Psoas muscle (tissue), 8 donors: ENCODE results near the gene NFATC2. TPM values are rescaled to one million over a fixed set of nuclear protein-coding genes. Genes with fewer than 3 reads are reported as not detected.

ENCODE experiments used
- ATAC-seq, 4 donors: fragments of 200-7000 bp; cut with Tn5 transposase; one replicate each; pipeline ENCODE4 v1.9.1; 2020; ENCODE audit warnings: moderate library complexity in 3 of 4, mild to moderate bottlenecking in 2 of 4
- DNase-seq, 2 donors: peaks; one replicate each; pipeline ENCODE4 v3.0.0-alpha.2; 2020
- H3K27ac ChIP-seq: fragments of 200-600 bp; one replicate; pipeline ENCODE4 v1.8.0; 2022
- H3K27me3 ChIP-seq, 3 donors: fragments of 200-600 bp in 1 of 3; one replicate each; pipeline versions ENCODE4 v1.6.1 to v1.8.0; 2013 to 2022; ENCODE audit warnings: low read length in 2 of 3, mild to moderate bottlenecking in 2 of 3, moderate library complexity in 1 of 3; ENCODE audit not compliant: insufficient read depth in 3 of 3
- H3K36me3 ChIP-seq, 2 donors: fragments of 200-600 bp in 1 of 2; one replicate each; pipeline versions ENCODE4 v1.6.1 to v1.8.0; 2013 to 2022; ENCODE audit warnings: low read depth in 1 of 2, mild to moderate bottlenecking in 1 of 2, moderate library complexity in 1 of 2; ENCODE audit not compliant: insufficient read depth in 1 of 2
- H3K4me1 ChIP-seq: fragments of 200-600 bp; one replicate; pipeline ENCODE4 v1.8.0; 2022
- H3K4me3 ChIP-seq: fragments of 200-600 bp; one replicate; pipeline ENCODE4 v1.8.0; 2022; ENCODE audit warnings: mild to moderate bottlenecking
- H3K9me3 ChIP-seq: fragments of 200-600 bp; one replicate; pipeline ENCODE4 v1.8.0; 2022
- CTCF ChIP-seq: fragments of 200-600 bp; IDR thresholded peaks from one replicate; pipeline ENCODE4 v1.8.0; 2022; ENCODE audit warnings: antibody characterized with exemption
- whole genome bisulfite sequencing, 3 donors: extraction: QIAGEN DNeasy Blood & Tissue Kit; methylation state at CpG; one replicate each; pipeline versions ENCODE4 v1.1.6 to v1.1.7; 2013; 5-methylcytosine and 5-hydroxymethylcytosine counted together
- intact Hi-C, 2 donors: fragments of 100-400 bp; cut with DNase I; formaldehyde crosslinking; loops; one replicate each; pipeline versions ENCODE4 v1.11.0 to v1.14.2; 2022
- polyA plus RNA-seq, 3 donors: library from polyadenylated mRNA; stranded (reverse); fragments of 200-250 nt; gene quantifications; one replicate each; pipeline ENCODE4 v1.2.3, GENCODE V29; 2013
- total RNA-seq, 4 donors: library from RNA; stranded (reverse); fragmentation: NEBNext Ultra II Directional in 2 of 4; extraction: Animal tissue kit (Norgen Biotek cat#: 25700) in 2 of 4; gene quantifications; one replicate each; pipeline versions ENCODE4 v1.2.1 to v1.2.4, GENCODE V29; 2021 to 2023
- donor health status: healthy with polysubstance abuse.
- donor health status: DM: no; HTN: no; CAD: no; lungs with moderate emphysema.
- donor health status: Bipolar disorder and iron deficiency.
- donor health status: healthy.
- donor health status: DM: yes; HTN: yes; CAD: no.
- donor health status: DM: no; HTN: no; CAD: no.
- donor health status: DM: no; HTN: no; CAD: no.
- donor health status: DM: yes; HTN: yes; CAD: no.

Gene NFATC2
- total and polyA plus RNA-seq, 7 donors, result 0.18 to 3.1 (median 0.64) TPM

- WGBS, 3 donors, result 98 to 99% (median 98%) methylated on average over 4 of the region's 4 CpGs
- Histone ChIP-seq H3K27ac (no peak overlapping the region), H3K4me3 (no peak overlapping the region)
Measured at GRCh38 chr20:51422514-51423289, 119.8 kb downstream of the NFATC2 start.

GRCh38 chr20:51420805-51421204 is 121.7 kb downstream of the NFATC2 start:
- DNase-seq, result no peak
- H3K4me3 ChIP-seq, result no peak overlapping the region
- no peaks in the 10 kb centered on the region for H3K36me3 ChIP-seq
- no peaks in the 10 kb centered on the region for H3K4me1 ChIP-seq
- no peaks in the 10 kb centered on the region for H3K9me3 ChIP-seq
- ATAC-seq, result no peak
- no peak for TF ChIP-seq CTCF
- no peak overlapping the region for H3K27ac ChIP-seq
- H3K27me3 ChIP-seq, result no peaks in the 10 kb centered on the region
- 91 to 93% (median 92%) methylated on average over 3 of the region's 3 CpGs for WGBS, 3 donors
- intact Hi-C loops, result no loop called here

More at GRCh38 chr20:51422514-51423289, 119.8 kb downstream of the NFATC2 start:
- intact Hi-C loops, result no loop called here
- no peak for DNase-seq
- Histone ChIP-seq H3K4me1 (no peaks in the 10 kb centered on the region), H3K27me3 (no peaks in the 10 kb centered on the region), H3K36me3 (no peaks in the 10 kb centered on the region), H3K9me3 (no peaks in the 10 kb centered on the region)
- no peak for ATAC-seq
- TF ChIP-seq CTCF, result no peak

GRCh38 chr20:51420111-51420510 is 122.4 kb downstream of the NFATC2 start:
- TF ChIP-seq CTCF, result no peak
- no peaks in the 10 kb centered on the region for H3K27me3 ChIP-seq
- 39 to 57% (median 50%) methylated on average over 1 of the region's 1 CpG for WGBS, 3 donors
- intact Hi-C loops, result no loop called here
- no peaks in the 10 kb centered on the region for H3K9me3 ChIP-seq
- no peak for DNase-seq
- no peaks in the 10 kb centered on the region for H3K36me3 ChIP-seq
- ATAC-seq, result no peak
- no peaks in the 10 kb centered on the region for H3K4me1 ChIP-seq
- H3K4me3 ChIP-seq, result no peak overlapping the region
- no peak overlapping the region for H3K27ac ChIP-seq

- 74 to 85% (median 84%) methylated on average over 4 of the region's 4 CpGs for WGBS, 3 donors
- H3K4me3 ChIP-seq, result no peak overlapping the region
- intact Hi-C loops, result no loop called here
- H3K9me3 ChIP-seq, result no peaks in the 10 kb centered on the region
- H3K27ac ChIP-seq, result no peak overlapping the region
- H3K36me3 ChIP-seq, result no peaks in the 10 kb centered on the region
- ATAC-seq (no peak), DNase-seq (no peak)
- TF ChIP-seq CTCF, result no peak
- H3K4me1 ChIP-seq, result no peaks in the 10 kb centered on the region
- no peaks in the 10 kb centered on the region for H3K27me3 ChIP-seq
Measured at GRCh38 chr20:51419646-51420045, 122.9 kb downstream of the NFATC2 start.

- DNase-seq (no peak), ATAC-seq (no peak)
- intact Hi-C loops, result no loop called here
- Histone ChIP-seq H3K36me3 (no peaks in the 10 kb centered on the region), H3K4me3 (no peak overlapping the region), H3K27ac (no peak overlapping the region), H3K9me3 (no peaks in the 10 kb centered on the region), H3K27me3 (no peaks in the 10 kb centered on the region), H3K4me1 (no peaks in the 10 kb centered on the region)
- 92 to 98% (median 93%) methylated on average over 2 of the region's 2 CpGs for WGBS, 3 donors
- no peak for TF ChIP-seq CTCF
Measured at GRCh38 chr20:51419231-51419630, 123.3 kb downstream of the NFATC2 start.
